Measurements from ENCODE around the gene INSIG1. TPM values are rescaled to one million over a fixed set of nuclear protein-coding genes. Genes with fewer than 3 reads are reported as not detected.
A peak's percentile ranks its signal among the peaks of the same experiment; 100 is the strongest.

Gene INSIG1
- total RNA-seq, 1 experiment from 2014 or later: 54.7 TPM

DNA sequence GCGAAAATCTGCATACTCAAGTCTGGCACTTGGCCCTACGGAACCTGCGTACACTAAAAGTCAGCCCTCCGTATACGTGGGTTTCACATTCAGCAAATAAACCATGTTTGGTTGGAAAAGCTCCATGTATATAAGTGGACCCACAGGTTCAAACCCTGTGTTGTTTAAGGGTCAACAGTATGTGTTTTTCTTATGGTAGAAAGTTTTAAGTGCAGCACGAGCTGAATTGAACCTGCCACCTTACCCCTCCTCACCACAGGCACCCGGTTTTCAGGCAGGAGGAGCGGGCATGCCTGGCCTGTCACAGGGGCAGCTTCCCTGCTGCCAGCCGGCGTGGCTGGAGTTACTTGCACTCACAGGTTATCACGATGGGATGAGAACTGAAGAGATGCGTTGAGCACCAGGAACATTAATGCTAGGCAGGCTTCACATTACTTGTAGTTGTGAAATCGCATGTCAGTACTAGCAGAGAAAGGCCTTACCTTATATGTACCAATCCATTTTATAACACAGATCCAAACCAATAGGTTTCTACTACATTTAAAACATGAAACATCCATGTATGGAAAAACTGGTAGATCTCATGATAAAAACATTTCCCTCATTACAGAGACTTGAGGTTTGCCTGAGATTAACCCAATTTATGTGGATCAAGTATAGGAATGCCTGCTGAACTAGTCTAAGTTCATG lies 12.9 kb downstream of the INSIG1 start:
- no TSS peak for BruUV-seq (replicated peaks)
- no peaks in the 10 kb centered on the region for H3K79me2 ChIP-seq (ENCODE audit: insufficient read depth, low read length)
- H3K27me3 ChIP-seq (ENCODE audit: insufficient read depth, low read length): no peaks in the 10 kb centered on the region
- no peaks in the 10 kb centered on the region for H4K20me1 ChIP-seq (ENCODE audit: insufficient read depth)
- TF ChIP-seq ELF1 (IDR thresholded peaks at IDR 0.05; ENCODE audit: borderline replicate concordance, low read depth) (no peak), SIN3A (IDR thresholded peaks at IDR 0.05; ENCODE audit: low read depth) (0 out of 2 replicates have a peak, but pooled peaks have one; percentile 15), EZH2phosphoT487 (IDR thresholded peaks at IDR 0.05; ENCODE audit: borderline replicate concordance) (no peak), POLR2AphosphoS5 (IDR thresholded peaks at IDR 0.05; ENCODE audit: low read depth, low read length) (peak; percentile 32; the same call in 1 of the 2 replicates), FOSL1 (IDR thresholded peaks at IDR 0.05; ENCODE audit: low read depth) (no peak)
- TF ChIP-seq, protein P1, sequence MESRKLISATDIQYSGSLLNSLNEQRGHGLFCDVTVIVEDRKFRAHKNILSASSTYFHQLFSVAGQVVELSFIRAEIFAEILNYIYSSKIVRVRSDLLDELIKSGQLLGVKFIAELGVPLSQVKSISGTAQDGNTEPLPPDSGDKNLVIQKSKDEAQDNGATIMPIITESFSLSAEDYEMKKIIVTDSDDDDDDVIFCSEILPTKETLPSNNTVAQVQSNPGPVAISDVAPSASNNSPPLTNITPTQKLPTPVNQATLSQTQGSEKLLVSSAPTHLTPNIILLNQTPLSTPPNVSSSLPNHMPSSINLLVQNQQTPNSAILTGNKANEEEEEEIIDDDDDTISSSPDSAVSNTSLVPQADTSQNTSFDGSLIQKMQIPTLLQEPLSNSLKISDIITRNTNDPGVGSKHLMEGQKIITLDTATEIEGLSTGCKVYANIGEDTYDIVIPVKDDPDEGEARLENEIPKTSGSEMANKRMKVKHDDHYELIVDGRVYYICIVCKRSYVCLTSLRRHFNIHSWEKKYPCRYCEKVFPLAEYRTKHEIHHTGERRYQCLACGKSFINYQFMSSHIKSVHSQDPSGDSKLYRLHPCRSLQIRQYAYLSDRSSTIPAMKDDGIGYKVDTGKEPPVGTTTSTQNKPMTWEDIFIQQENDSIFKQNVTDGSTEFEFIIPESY (IDR thresholded peaks at IDR 0.05; ENCODE audit: extremely low read depth, insufficient replicate concordance, low read length): no peak
- no peak overlapping the region for H2AFZ ChIP-seq (ENCODE audit: low read depth, low read length, poor library complexity, severe bottlenecking)
- H3K9me2 ChIP-seq (ENCODE audit: insufficient read depth): no peaks in the 10 kb centered on the region
- H3K4me2 ChIP-seq (ENCODE audit: low read length): no peak overlapping the region
- ATAC-seq (no peak), DNase-seq (ENCODE audit: low read depth, low spot score) (no peak)
- CTCF ChIA-PET: no interaction called here
- no peak overlapping the region for H3K9ac ChIP-seq (ENCODE audit: low read length)
- peaks cover 20 to 23% of the 10 kb centered on the region in 2 experiments for H3K36me3 ChIP-seq (ENCODE audit: control insufficient read depth in 1 of 2, insufficient read depth in 2 of 2, low read length in 2 of 2)
- H3K4me1 ChIP-seq (ENCODE audit: control insufficient read depth in 1 of 2, insufficient read depth in 2 of 2, low read length in 2 of 2): peaks cover 0 to 19% of the 10 kb centered on the region in 2 experiments; a peak in 2 of 4 replicates
- RAD21 ChIA-PET (ENCODE audit: low non-redundant PET in 1 of 2, low total read pairs in 2 of 2, uncharacterized antibody in 2 of 2, unreplicated experiment in 2 of 2): no interaction called here
- no peak overlapping the region for H3K27ac ChIP-seq (ENCODE audit: low read depth, low read length)
- no peaks in the 10 kb centered on the region for H3K9me3 ChIP-seq (ENCODE audit: control insufficient read depth in 1 of 2, insufficient read depth in 1 of 2, low read depth in 1 of 2, low read length in 2 of 2)
- POLR2A ChIA-PET: no interaction called here
- intact Hi-C loops (cut with micrococcal nuclease): no loop called here
- H3K4me3 ChIP-seq (replicated peaks in 1 of 2; ENCODE audit: low read depth in 1 of 2, low read length in 2 of 2): no peak overlapping the region

Measured in HCT116 (cell line).